NB4 (cell line): ENCODE results near the gene UGT8.

ENCODE experiments used
- DNase-seq: peaks from one replicate; pipeline ENCODE4 v3.0.0; 2010; ENCODE audit warnings: low read depth
- H3K4me3 ChIP-seq: one replicate; pipeline ENCODE4 v1.5.1; 2011; ENCODE audit warnings: mild to moderate bottlenecking, low read depth, low read length, moderate library complexity
- CTCF ChIP-seq: IDR thresholded peaks from one replicate; pipeline ENCODE4 v1.5.1; 2012; ENCODE audit warnings: low read depth, low read length
- MAX ChIP-seq: IDR thresholded peaks from 2 replicates; pipeline ENCODE4 v1.6.1; 2011; ENCODE audit warnings: low read depth, low read length
- MYC ChIP-seq: IDR thresholded peaks from 2 replicates; pipeline ENCODE4 v1.6.1; 2011; ENCODE audit warnings: low read depth, low read length
- POLR2A ChIP-seq: IDR thresholded peaks from 2 replicates; pipeline ENCODE4 v1.6.1; 2011; ENCODE audit warnings: mild to moderate bottlenecking; ENCODE audit not compliant: insufficient read length; ENCODE audit errors: extremely low read depth

UGT8 gene

GRCh38 chr4:114673306-114673705, 74.7 kb downstream of the UGT8 start:
- no peak for DNase-seq
- TF ChIP-seq MYC (no peak), CTCF (no peak), MAX (no peak), POLR2A (no peak)
- H3K4me3 ChIP-seq: no peak overlapping the region

GRCh38 chr4:114674080-114674479, 75.5 kb downstream of the UGT8 start:
- DNase-seq: no peak
- TF ChIP-seq MYC (no peak), CTCF (no peak), POLR2A (no peak), MAX (no peak)
- H3K4me3 ChIP-seq: no peak overlapping the region

- H3K4me3 ChIP-seq: no peak overlapping the region
- DNase-seq: no peak
- TF ChIP-seq POLR2A (no peak), MYC (no peak), MAX (no peak), CTCF (no peak)
These were observed 78.9 kb downstream of the UGT8 start for GRCh38 chr4:114677346-114677979.

GRCh38 chr4:114684462-114684861, 85.9 kb downstream of the UGT8 start:
- H3K4me3 ChIP-seq: no peak overlapping the region
- DNase-seq: no peak
- TF ChIP-seq MYC (no peak), POLR2A (no peak), CTCF (no peak), MAX (no peak)

GRCh38 chr4:114688059-114688458, 89.5 kb downstream of the UGT8 start:
- H3K4me3 ChIP-seq: no peak overlapping the region
- TF ChIP-seq MAX (no peak), MYC (no peak), CTCF (no peak), POLR2A (no peak)
- DNase-seq: no peak

GRCh38 chr4:114690571-114690970, 92.0 kb downstream of the UGT8 start:
- no peak for TF ChIP-seq MYC
- no peak for TF ChIP-seq POLR2A
- TF ChIP-seq MAX: no peak
- no peak for TF ChIP-seq CTCF
- no peak for DNase-seq
- no peak overlapping the region for H3K4me3 ChIP-seq
